GM04503 (cell line): ENCODE data around the gene PLEKHH1.

Experiments
- DNase-seq: peaks from one replicate; pipeline ENCODE4 v3.0.0-alpha.2; 2012; ENCODE audit warnings: low read depth

PLEKHH1 gene

GRCh38 chr14:67567654-67568053, 34.6 kb downstream of the PLEKHH1 start:
- no peak for DNase-seq

- DNase-seq = no peak
Observed at GRCh38 chr14:67569011-67569650, 36.0 kb downstream of the PLEKHH1 start.

GRCh38 chr14:67569651-67570290, 36.7 kb downstream of the PLEKHH1 start:
- DNase-seq = no peak

- DNase-seq = no peak
Observed at GRCh38 chr14:67570453-67570852, 37.4 kb downstream of the PLEKHH1 start.

- DNase-seq = peak; percentile 11
Observed at GRCh38 chr14:67571275-67571990, 38.3 kb downstream of the PLEKHH1 start.

- DNase-seq = no peak
Observed at GRCh38 chr14:67571991-67572323, 38.9 kb downstream of the PLEKHH1 start.

- no peak for DNase-seq
Observed at GRCh38 chr14:67572608-67573007, 39.5 kb downstream of the PLEKHH1 start.

- no peak for DNase-seq
Observed at GRCh38 chr14:67573228-67574010, 40.3 kb downstream of the PLEKHH1 start.

- DNase-seq = no peak
Observed at GRCh38 chr14:67574156-67574555, 41.1 kb downstream of the PLEKHH1 start.

- no peak for DNase-seq
Observed at GRCh38 chr14:67574806-67575205, 41.7 kb downstream of the PLEKHH1 start.

GRCh38 chr14:67575684-67576083, 42.6 kb downstream of the PLEKHH1 start:
- no peak for DNase-seq

- no peak for DNase-seq
Observed at GRCh38 chr14:67576216-67576955, 43.3 kb downstream of the PLEKHH1 start.

- DNase-seq = no peak
Observed at GRCh38 chr14:67577181-67577808, 44.2 kb downstream of the PLEKHH1 start.

GRCh38 chr14:67577909-67578749, 45.0 kb downstream of the PLEKHH1 start:
- no peak for DNase-seq

- no peak for DNase-seq
Observed at GRCh38 chr14:67579040-67579439, 46.0 kb downstream of the PLEKHH1 start.

GRCh38 chr14:67579636-67580035, 46.5 kb downstream of the PLEKHH1 start:
- no peak for DNase-seq

GRCh38 chr14:67580336-67581171, 47.5 kb downstream of the PLEKHH1 start:
- no peak for DNase-seq

GRCh38 chr14:67581643-67582042, 48.6 kb downstream of the PLEKHH1 start:
- no peak for DNase-seq

- DNase-seq = no peak
Observed at GRCh38 chr14:67582061-67582460, 49.0 kb downstream of the PLEKHH1 start.
